Breast epithelium (tissue), 4 donors: ENCODE measurements around the gene GOLIM4. TPM values are rescaled to one million over a fixed set of nuclear protein-coding genes. Genes with fewer than 3 reads are reported as not detected.

Experiments used
- DNase-seq, 2 donors: peaks; one replicate each; pipeline ENCODE4 v3.0.0-alpha.2; 2019; ENCODE audit warnings: low spot score in 2 of 2
- H3K27ac ChIP-seq, 2 donors: fragments of 200-600 bp; sonication (generic) in 1 of 2; one replicate each; pipeline ENCODE4 v1.5.1; 2016 to 2019; ENCODE audit warnings: mild to moderate bottlenecking in 1 of 2
- H3K27me3 ChIP-seq, 2 donors: fragments of 200-600 bp; sonication (generic) in 1 of 2; one replicate each; pipeline versions ENCODE4 v1.5.1 to v1.6.0; 2017 to 2019; ENCODE audit warnings: control low read depth in 1 of 2, mild to moderate bottlenecking in 1 of 2
- H3K36me3 ChIP-seq: fragments of 200-600 bp; one replicate; pipeline ENCODE4 v1.5.1; 2019
- H3K4me1 ChIP-seq, 2 donors: fragments of 200-600 bp; sonication (generic); one replicate each; pipeline ENCODE4 v1.5.1; 2016 to 2019; ENCODE audit warnings: control low read depth in 1 of 2
- H3K4me3 ChIP-seq, 3 donors: fragments of 200-600 bp; sonication (generic); 1 replicate in 2 of 3; 2 replicates in 1 of 3; pipeline ENCODE4 v1.5.1; 2016 to 2019; ENCODE audit warnings: mild to moderate bottlenecking in 3 of 3, moderate library complexity in 2 of 3
- H3K9me3 ChIP-seq, 2 donors: fragments of 200-600 bp; sonication (generic) in 1 of 2; one replicate each; pipeline ENCODE4 v1.5.1; 2016 to 2019; ENCODE audit warnings: control low read depth in 1 of 2
- CTCF ChIP-seq, 3 donors: fragments of 450-650 bp; IDR thresholded peaks; one replicate each; pipeline ENCODE4 v1.5.1; 2016 to 2017; ENCODE audit warnings: antibody characterized with exemption in 3 of 3, mild to moderate bottlenecking in 3 of 3, moderate library complexity in 3 of 3
- POLR2A ChIP-seq: fragments of 450-650 bp; IDR thresholded peaks from one replicate; pipeline ENCODE4 v1.6.1; 2016; ENCODE audit warnings: antibody characterized with exemption, mild to moderate bottlenecking, moderate library complexity
- POLR2AphosphoS5 ChIP-seq, 3 donors: sonication (generic); formaldehyde crosslinking; IDR thresholded peaks; one replicate each; pipeline ENCODE4 v1.6.1; 2017; ENCODE audit warnings: antibody characterized with exemption in 3 of 3
- intact Hi-C: fragments of 100-400 bp; cut with DNase I; formaldehyde crosslinking; loops from one replicate; pipeline ENCODE4 v1.15.1; 2023; ENCODE audit warnings: low total_unique reads
- total RNA-seq, 3 donors: library from RNA; depleted of rRNA; stranded (reverse); fragments of >200 nt; gene quantifications; one replicate each; pipeline ENCODE4 v1.1.0, GENCODE V29; 2016

The GOLIM4 gene
- total RNA-seq, 3 donors from 2014 or later, result 21.4 to 34.9 (median 33.8) TPM

- no peak for TF ChIP-seq POLR2AphosphoS5 (IDR thresholded peaks at IDR 0.05)
- TF ChIP-seq CTCF (IDR thresholded peaks at IDR 0.05), result no peak
- TF ChIP-seq POLR2A, result no peak
- Histone ChIP-seq H3K27me3 (no peaks in the 10 kb centered on the region), H3K9me3 (peaks cover 0 to 4% of the 10 kb centered on the region in 2 donors), H3K36me3 (no peaks in the 10 kb centered on the region), H3K27ac (no peak overlapping the region), H3K4me1 (no peaks in the 10 kb centered on the region), H3K4me3 (no peak overlapping the region)
- DNase-seq, result no peak
- intact Hi-C loops, result no loop called here
These were observed 97.5 kb downstream of the GOLIM4 start for GRCh38 chr3:167998253-167998652.

GRCh38 chr3:167996514-167996913 is 99.2 kb downstream of the GOLIM4 start:
- Histone ChIP-seq H3K36me3 (no peaks in the 10 kb centered on the region), H3K4me1 (no peaks in the 10 kb centered on the region), H3K27me3 (no peaks in the 10 kb centered on the region), H3K27ac (no peak overlapping the region), H3K9me3 (no peaks in the 10 kb centered on the region), H3K4me3 (no peak overlapping the region)
- intact Hi-C loops, result no loop called here
- TF ChIP-seq CTCF (IDR thresholded peaks at IDR 0.05) (no peak), POLR2AphosphoS5 (IDR thresholded peaks at IDR 0.05) (no peak), POLR2A (no peak)
- no peak for DNase-seq

- H3K36me3 ChIP-seq, result no peaks in the 10 kb centered on the region
- H3K9me3 ChIP-seq, result no peaks in the 10 kb centered on the region
- no peaks in the 10 kb centered on the region for H3K27me3 ChIP-seq
- H3K4me1 ChIP-seq, result no peaks in the 10 kb centered on the region
- no peak for DNase-seq
- intact Hi-C loops, result no loop called here
- TF ChIP-seq CTCF (IDR thresholded peaks at IDR 0.05) (no peak), POLR2AphosphoS5 (IDR thresholded peaks at IDR 0.05) (no peak), POLR2A (no peak)
- no peak overlapping the region for H3K27ac ChIP-seq
- H3K4me3 ChIP-seq, result no peak overlapping the region
These were observed 103.3 kb downstream of the GOLIM4 start for GRCh38 chr3:167992381-167992780.

GRCh38 chr3:167991213-167991612 is 104.5 kb downstream of the GOLIM4 start:
- no peak for DNase-seq
- Histone ChIP-seq H3K4me3 (no peak overlapping the region), H3K4me1 (no peaks in the 10 kb centered on the region), H3K27ac (no peak overlapping the region), H3K36me3 (no peaks in the 10 kb centered on the region), H3K27me3 (no peaks in the 10 kb centered on the region), H3K9me3 (no peaks in the 10 kb centered on the region)
- intact Hi-C loops, result no loop called here
- TF ChIP-seq CTCF (IDR thresholded peaks at IDR 0.05) (no peak), POLR2AphosphoS5 (IDR thresholded peaks at IDR 0.05) (no peak)

- TF ChIP-seq CTCF (IDR thresholded peaks at IDR 0.05) (no peak), POLR2A (no peak), POLR2AphosphoS5 (IDR thresholded peaks at IDR 0.05) (no peak)
- H3K9me3 ChIP-seq, result no peaks in the 10 kb centered on the region
- intact Hi-C loops, result no loop called here
- H3K4me1 ChIP-seq, result no peaks in the 10 kb centered on the region
- H3K36me3 ChIP-seq, result no peaks in the 10 kb centered on the region
- H3K27me3 ChIP-seq, result no peaks in the 10 kb centered on the region
- H3K27ac ChIP-seq, result no peak overlapping the region
- DNase-seq, result no peak
- H3K4me3 ChIP-seq, result no peak overlapping the region
These were observed 105.7 kb downstream of the GOLIM4 start for GRCh38 chr3:167989999-167990398.
